HG02571 (cell line): ENCODE results near the gene LIPN.

Source experiments
- ATAC-seq: cut with Tn5 transposase; IDR thresholded peaks from one replicate; pipeline ENCODE4 v1.9.1; 2021; ENCODE audit warnings: mild to moderate bottlenecking, moderate library complexity; ENCODE audit not compliant: unreplicated experiment

The LIPN gene

DNA sequence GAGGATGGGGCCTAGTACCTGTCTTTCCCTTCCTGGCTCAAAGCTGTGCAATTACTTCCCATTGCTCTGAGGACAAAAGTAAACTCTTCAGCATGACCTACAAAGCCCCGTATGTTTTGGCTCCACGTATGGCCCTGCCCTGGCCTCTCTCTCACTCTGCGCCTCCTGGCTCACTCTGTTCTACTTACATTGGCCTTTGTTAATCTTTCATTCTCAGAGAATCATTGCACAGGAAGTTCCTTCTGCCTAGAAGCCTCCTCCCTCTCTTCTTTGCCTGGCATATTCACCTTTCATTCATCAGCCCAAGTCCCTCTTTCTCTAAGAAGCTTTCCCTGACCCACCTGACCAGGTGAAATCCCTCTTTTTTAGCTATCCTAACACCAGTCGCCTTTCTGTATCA lies 66.6 kb downstream of the LIPN start:
- no peak for ATAC-seq

DNA sequence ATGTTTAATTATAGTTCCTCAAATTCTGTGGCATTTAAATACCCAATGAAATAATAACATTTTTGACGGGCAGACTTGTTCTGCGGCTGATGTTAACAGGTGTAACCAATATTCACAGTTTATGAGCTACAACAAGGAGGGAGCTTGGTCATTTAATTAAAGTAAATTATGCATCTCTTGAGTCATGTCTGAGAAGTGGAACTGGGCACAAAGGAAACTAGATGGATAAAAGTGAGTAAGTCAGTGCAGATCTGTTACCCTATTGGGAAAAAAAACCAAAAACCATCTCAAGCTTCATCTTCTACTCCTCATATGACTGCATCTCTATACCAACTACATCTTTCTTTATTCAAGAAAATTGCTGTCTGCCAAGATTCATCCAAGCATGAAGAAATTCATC lies 67.9 kb downstream of the LIPN start:
- no peak for ATAC-seq

DNA sequence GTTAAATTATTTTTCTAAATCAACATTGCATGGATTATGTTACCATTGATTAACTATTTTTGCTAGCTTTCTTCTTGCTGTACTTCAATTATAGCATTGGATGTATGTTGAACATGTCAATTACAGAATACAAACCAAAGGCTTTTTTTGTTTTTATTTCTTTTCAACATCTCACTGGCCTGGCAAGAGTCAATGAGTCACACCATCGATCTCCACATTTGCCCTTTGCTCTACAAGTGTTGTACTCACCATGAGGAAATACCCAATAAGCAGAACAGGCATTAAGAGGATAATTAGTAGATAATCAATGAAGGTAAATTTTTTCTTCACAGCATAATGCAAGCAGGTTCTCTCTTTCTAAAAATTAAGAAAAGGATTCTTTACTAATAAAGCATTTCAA lies 68.5 kb downstream of the LIPN start:
- ATAC-seq = no peak
